ENCODE results near the gene TBL1XR1.
"Not testable (repeated sequence)": the region's sequence is repeated elsewhere in the genome, so short reads cannot be mapped to it uniquely, and the experiment has no call there.

The TBL1XR1 gene

GRCh38 chr3:177213801-177214535, 16.7 kb upstream of the TBL1XR1 start:
- DNase-seq, result no peak
- TF ChIP-seq GATA1 (IDR thresholded peaks at IDR 0.05; ENCODE audit: low read depth, low read length), result no peak
- no peak for TF ChIP-seq POLR2A (IDR thresholded peaks at IDR 0.05; ENCODE audit: low read length)

GRCh38 chr3:177212756-177213155, 15.5 kb upstream of the TBL1XR1 start:
- no peak for DNase-seq
- TF ChIP-seq POLR2A (IDR thresholded peaks at IDR 0.05; ENCODE audit: low read length) (no peak), GATA1 (IDR thresholded peaks at IDR 0.05; ENCODE audit: low read depth, low read length) (no peak)

- DNase-seq, result no peak
- TF ChIP-seq POLR2A (IDR thresholded peaks at IDR 0.05; ENCODE audit: low read length), result no peak
- TF ChIP-seq GATA1 (IDR thresholded peaks at IDR 0.05; ENCODE audit: low read depth, low read length), result no peak
Observed at GRCh38 chr3:177212278-177212610, 15.0 kb upstream of the TBL1XR1 start.

- TF ChIP-seq GATA1 (IDR thresholded peaks at IDR 0.05; ENCODE audit: low read depth, low read length) (no peak), POLR2A (IDR thresholded peaks at IDR 0.05; ENCODE audit: low read length) (no peak)
Observed at GRCh38 chr3:177211503-177212277, 14.4 kb upstream of the TBL1XR1 start.

GRCh38 chr3:177210744-177211502, 13.6 kb upstream of the TBL1XR1 start:
- TF ChIP-seq POLR2A (IDR thresholded peaks at IDR 0.05; ENCODE audit: low read length) (no peak), GATA1 (IDR thresholded peaks at IDR 0.05; ENCODE audit: low read depth, low read length) (no peak)
- DNase-seq, result no peak

More at GRCh38 chr3:177211503-177212277, 14.4 kb upstream of the TBL1XR1 start:
- DNase-seq, result peak; percentile 51

- TF ChIP-seq GATA1 (IDR thresholded peaks at IDR 0.05; ENCODE audit: low read depth, low read length), result no peak
- no peak for TF ChIP-seq POLR2A (IDR thresholded peaks at IDR 0.05; ENCODE audit: low read length)
- no peak for DNase-seq
Observed at GRCh38 chr3:177209509-177209908, 12.2 kb upstream of the TBL1XR1 start.

- no peak for DNase-seq
Observed at GRCh38 chr3:177208781-177209180, 11.5 kb upstream of the TBL1XR1 start.

GRCh38 chr3:177208223-177208622, 10.9 kb upstream of the TBL1XR1 start:
- no peak for TF ChIP-seq GATA1 (IDR thresholded peaks at IDR 0.05; ENCODE audit: low read depth, low read length)
- no peak for TF ChIP-seq POLR2A (IDR thresholded peaks at IDR 0.05; ENCODE audit: low read length)
- no peak for DNase-seq

More at GRCh38 chr3:177208781-177209180, 11.5 kb upstream of the TBL1XR1 start:
- no peak for TF ChIP-seq POLR2A (IDR thresholded peaks at IDR 0.05; ENCODE audit: low read length)
- TF ChIP-seq GATA1 (IDR thresholded peaks at IDR 0.05; ENCODE audit: low read depth, low read length), result no peak

- no peak for DNase-seq
- TF ChIP-seq GATA1 (IDR thresholded peaks at IDR 0.05; ENCODE audit: low read depth, low read length) (no peak), POLR2A (IDR thresholded peaks at IDR 0.05; ENCODE audit: low read length) (no peak)
Observed at GRCh38 chr3:177206936-177207335, 9.7 kb upstream of the TBL1XR1 start.

GRCh38 chr3:177203689-177204395, 6.6 kb upstream of the TBL1XR1 start:
- DNase-seq, result no peak
- no peak for TF ChIP-seq POLR2A (IDR thresholded peaks at IDR 0.05; ENCODE audit: low read length)
- TF ChIP-seq GATA1 (IDR thresholded peaks at IDR 0.05; ENCODE audit: low read depth, low read length), result no peak

- DNase-seq, result not testable (repeated sequence)
Observed at GRCh38 chr3:177203016-177203415, 5.7 kb upstream of the TBL1XR1 start.

- no peak for TF ChIP-seq GATA1 (IDR thresholded peaks at IDR 0.05; ENCODE audit: low read depth, low read length)
- no peak for TF ChIP-seq POLR2A (IDR thresholded peaks at IDR 0.05; ENCODE audit: low read length)
- DNase-seq, result no peak
Observed at GRCh38 chr3:177201700-177202397, 4.6 kb upstream of the TBL1XR1 start.

- peak in 1 of 2 experiments; percentile 16 for DNase-seq
Observed at GRCh38 chr3:177199206-177199760, 2.0 kb upstream of the TBL1XR1 start.

More at GRCh38 chr3:177199206-177199760, 2.0 kb upstream of the TBL1XR1 start:
- TF ChIP-seq POLR2A (IDR thresholded peaks at IDR 0.05; ENCODE audit: low read length) (no peak), GATA1 (IDR thresholded peaks at IDR 0.05; ENCODE audit: low read depth, low read length) (no peak)
